HEK293T (cell line): Measurements from ENCODE around the gene POGZ.
"Not testable (repeated sequence)": the region's sequence is repeated elsewhere in the genome, so short reads cannot be mapped to it uniquely, and the experiment has no call there.

Experiments
- ELF4 ChIP-seq: fragments of 450-650 bp; IDR thresholded peaks from 2 replicates; pipeline ENCODE4 v1.6.1; 2017; ENCODE audit warnings: antibody characterized with exemption
- L3MBTL2 ChIP-seq: fragments of 450-650 bp; conservative IDR thresholded peaks from 2 replicates; pipeline ENCODE4 v1.6.1; 2016; ENCODE audit warnings: mild to moderate bottlenecking
- SP1 ChIP-seq: fragments of 450-650 bp; IDR thresholded peaks from 2 replicates; pipeline ENCODE4 v1.6.1; 2017
- SUZ12 ChIP-seq: fragments of 450-650 bp; IDR thresholded peaks from 2 replicates; pipeline ENCODE4 v1.6.1; 2016; ENCODE audit warnings: mild to moderate bottlenecking

DNA sequence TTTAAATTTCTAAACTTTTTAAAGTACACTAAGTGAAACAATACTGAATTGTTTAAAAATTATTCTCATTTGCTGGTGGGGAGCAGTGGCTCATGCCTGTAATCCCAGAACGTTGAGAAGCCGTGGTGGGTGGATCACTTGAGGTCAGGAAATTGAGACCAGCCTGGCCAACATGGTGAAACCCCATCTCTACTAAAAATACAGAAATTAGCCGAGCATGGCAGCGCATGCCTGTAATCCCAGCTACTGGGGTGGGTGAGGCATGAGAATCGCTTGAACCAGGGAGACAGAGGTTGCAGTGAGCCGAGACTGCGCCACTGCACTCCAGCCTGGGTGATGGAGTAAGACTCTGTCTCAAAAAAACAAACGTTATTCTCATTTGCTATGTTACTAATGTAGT lies 21.9 kb downstream of the POGZ start:
- not testable (repeated sequence) for TF ChIP-seq SUZ12, ELF4, L3MBTL2, SP1
